Measurements from ENCODE around the gene SH3RF3. TPM values are rescaled to one million over a fixed set of nuclear protein-coding genes. Genes with fewer than 3 reads are reported as not detected.

SH3RF3 gene
- total and polyA plus RNA-seq, 10 of the 15 experiments (the other 5 are each of a cell fraction or from before 2014, with no cell fraction given), result 0.08 to 8.8 (median 2.3) TPM

GRCh38 chr2:109183871-109184270 lies 54.9 kb downstream of the SH3RF3 start:
- ATAC-seq (no peak), FAIRE-seq (no peak), DNase-seq (ENCODE audit: low read depth, low spot score) (no peak)
- TF ChIP-seq REST (IDR thresholded peaks at IDR 0.05; ENCODE audit: low read depth, low read length), result peak; percentile 30; the same call in 1 of the 2 replicates
- TF ChIP-seq ZNF274 (IDR thresholded peaks at IDR 0.05; ENCODE audit: insufficient read depth, insufficient read length), result no peak
- no peak for TF ChIP-seq IRF4 (IDR thresholded peaks at IDR 0.05; ENCODE audit: low read depth, low read length)
- ChIA-PET CTCF (no interaction called here), SMC1A (ENCODE audit: uncharacterized antibody, unreplicated experiment) (interaction anchor here (0.8 to 1.6 kb wide), 2 partner anchors 26 to 31 kb away, joined by 3 read pairs; no protein-coding TSS in a partner anchor), RAD21 (ENCODE audit: unreplicated experiment) (no interaction called here), POLR2A (no interaction called here)
- Histone ChIP-seq H3K36me3 (ENCODE audit: control insufficient read depth in 2 of 2, insufficient read depth in 2 of 2, low read length in 1 of 2) (no peaks in the 10 kb centered on the region), H3K27ac (ENCODE audit: control insufficient read depth, insufficient read depth) (no peak overlapping the region), H3K9me3 (replicated peaks; ENCODE audit: control insufficient read depth, insufficient read depth, low read length) (no peaks in the 10 kb centered on the region), H3K4me3 (no peak overlapping the region), H3K4me2 (ENCODE audit: control insufficient read depth, insufficient read depth) (no peak overlapping the region), H3K79me2 (ENCODE audit: control insufficient read depth, insufficient read depth, low read length) (no peaks in the 10 kb centered on the region), H3K4me1 (ENCODE audit: control insufficient read depth, insufficient read depth, low read length) (no peaks in the 10 kb centered on the region), H3K27me3 (replicated peaks in 1 of 2; ENCODE audit: control insufficient read depth in 2 of 2, insufficient read depth in 2 of 2, low read length in 1 of 2) (no peaks in the 10 kb centered on the region), H3K9ac (ENCODE audit: control insufficient read depth, insufficient read depth, low read length) (no peak overlapping the region), H4K20me1 (ENCODE audit: control insufficient read depth, insufficient read depth) (no peaks in the 10 kb centered on the region), H2AFZ (ENCODE audit: control insufficient read depth, low read depth, low read length) (no peak overlapping the region)
- 34% methylated on average over 4 of the region's 4 CpGs for WGBS (ENCODE audit: insufficient coverage, insufficient replicate concordance, low lambda C conversion rate, missing lambda C conversion rate)
- in situ Hi-C loops (cut with MboI) (no loop called here), intact Hi-C loops (cut with micrococcal nuclease; ENCODE audit: unreplicated experiment) (no loop called here)
- BruUV-seq (replicated peaks), result no TSS peak

DNA sequence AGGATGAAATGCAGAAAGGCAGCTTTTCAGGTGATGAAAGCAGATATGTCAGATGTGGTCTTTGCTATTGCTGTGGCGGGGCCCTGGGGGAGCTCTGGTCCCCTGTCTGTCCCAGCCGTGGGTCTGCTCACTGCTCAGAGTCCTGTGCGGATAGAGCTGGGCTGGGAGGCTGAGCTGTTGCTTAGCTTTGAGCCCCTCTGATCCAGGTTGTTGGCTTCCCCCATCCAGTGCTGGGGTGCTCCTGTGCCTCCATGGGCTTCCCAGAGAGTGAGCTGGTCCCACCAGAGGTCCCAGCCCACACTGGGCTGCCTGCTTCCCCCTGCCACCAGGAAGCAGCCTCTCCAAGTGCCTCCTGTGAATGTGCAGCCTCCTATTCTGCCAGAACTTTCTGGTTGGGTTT lies 55.4 kb downstream of the SH3RF3 start:
- no peaks in the 10 kb centered on the region for H3K79me2 ChIP-seq (ENCODE audit: control insufficient read depth, insufficient read depth, low read length)
- in situ Hi-C loops (cut with MboI), result no loop called here
- intact Hi-C loops (cut with micrococcal nuclease; ENCODE audit: unreplicated experiment), result no loop called here
- ChIA-PET CTCF (no interaction called here), RAD21 (ENCODE audit: unreplicated experiment) (no interaction called here), SMC1A (ENCODE audit: uncharacterized antibody, unreplicated experiment) (interaction anchor here (1.6 kb wide), 1 partner anchor 32 kb away, joined by 3 read pairs; no protein-coding TSS in a partner anchor), POLR2A (no interaction called here)
- no peaks in the 10 kb centered on the region for H3K4me1 ChIP-seq (ENCODE audit: control insufficient read depth, insufficient read depth, low read length)
- H3K4me3 ChIP-seq, result no peak overlapping the region
- H3K4me2 ChIP-seq (ENCODE audit: control insufficient read depth, insufficient read depth), result no peak overlapping the region
- H3K9ac ChIP-seq (ENCODE audit: control insufficient read depth, insufficient read depth, low read length), result no peak overlapping the region
- no peak overlapping the region for H2AFZ ChIP-seq (ENCODE audit: control insufficient read depth, low read depth, low read length)
- H4K20me1 ChIP-seq (ENCODE audit: control insufficient read depth, insufficient read depth), result no peaks in the 10 kb centered on the region
- FAIRE-seq (no peak), DNase-seq (ENCODE audit: low read depth, low spot score) (no peak), ATAC-seq (no peak)
- H3K36me3 ChIP-seq (ENCODE audit: control insufficient read depth in 2 of 2, insufficient read depth in 2 of 2, low read length in 1 of 2), result no peaks in the 10 kb centered on the region
- H3K27ac ChIP-seq (ENCODE audit: control insufficient read depth, insufficient read depth), result no peak overlapping the region
- no peaks in the 10 kb centered on the region for H3K9me3 ChIP-seq (replicated peaks; ENCODE audit: control insufficient read depth, insufficient read depth, low read length)
- H3K27me3 ChIP-seq (replicated peaks in 1 of 2; ENCODE audit: control insufficient read depth in 2 of 2, insufficient read depth in 2 of 2, low read length in 1 of 2), result no peaks in the 10 kb centered on the region
- no TSS peak for BruUV-seq (replicated peaks)
- 52% methylated on average over 3 of the region's 3 CpGs for WGBS (ENCODE audit: insufficient coverage, insufficient replicate concordance, low lambda C conversion rate, missing lambda C conversion rate)
- no peak for TF ChIP-seq E4F1 (IDR thresholded peaks at IDR 0.05; ENCODE audit: borderline replicate concordance, partially characterized antibody)
- TF ChIP-seq E2F8 (IDR thresholded peaks at IDR 0.05; ENCODE audit: low read depth, partially characterized antibody), result no peak
- TF ChIP-seq PAX5 (IDR thresholded peaks at IDR 0.05; ENCODE audit: borderline replicate concordance, low read depth, low read length), result no peak
- TF ChIP-seq HDAC2 (IDR thresholded peaks at IDR 0.05), result no peak
- no peak for TF ChIP-seq POU2F2 (IDR thresholded peaks at IDR 0.05; ENCODE audit: borderline replicate concordance, low read depth, low read length)
- no peak for TF ChIP-seq GABPA (IDR thresholded peaks at IDR 0.05; ENCODE audit: low read depth)

Measured in GM12878 (cell line).